ENCODE results near the gene MAP3K1.

GRCh38 chr5:56810826-56811225 is 4.5 kb upstream of the MAP3K1 start:
- TF ChIP-seq CTCF (IDR thresholded peaks at IDR 0.05): no peak
- TF ChIP-seq POLR2A (IDR thresholded peaks at IDR 0.05): no peak

All from esophagus squamous epithelium (tissue), 4 donors.